K562 (cell line): ENCODE measurements around the gene HNF4A. TPM values are rescaled to one million over a fixed set of nuclear protein-coding genes. Genes with fewer than 3 reads are reported as not detected.
A peak's percentile ranks its signal among the peaks of the same experiment; 100 is the strongest.

ENCODE experiments used
- ATF1 ChIP-seq, 2 experiments: fragments of 450-650 bp in 1 of 2; IDR thresholded peaks; 2 replicates each; pipeline ENCODE4 v1.6.1; 2016; ENCODE audit warnings: missing compliant biosample characterization in 1 of 2, missing genetic modification characterization in 1 of 2
- ATF6 ChIP-seq: sonication (generic); formaldehyde crosslinking; IDR thresholded peaks from 2 replicates; pipeline ENCODE4 v1.4.0; 2020; ENCODE audit warnings: mild to moderate bottlenecking, missing genetic modification reagents
- EGR1 ChIP-seq: fragments of 450-650 bp; conservative IDR thresholded peaks from 2 replicates; pipeline ENCODE4 v1.6.1; 2017; ENCODE audit warnings: mild to moderate bottlenecking
- ERF ChIP-seq: fragments of 450-650 bp; formaldehyde crosslinking; IDR thresholded peaks from 2 replicates; pipeline ENCODE4 v1.4.0; 2020; ENCODE audit warnings: mild to moderate bottlenecking, mixed read lengths
- FOXJ2 ChIP-seq: fragments of 200-800 bp; sonication (Bioruptor generic); IDR thresholded peaks from 2 replicates; pipeline ENCODE4 v1.6.1; 2016; ENCODE audit warnings: missing genetic modification characterization, missing compliant biosample characterization
- JUN ChIP-seq, 2 experiments: sonication (generic) in 1 of 2; formaldehyde crosslinking in 1 of 2; IDR thresholded peaks; 2 replicates each; pipeline versions ENCODE4 v1.6.1 to v1.8.0; 2012 to 2022; ENCODE audit warnings: borderline replicate concordance in 2 of 2, mild to moderate bottlenecking in 2 of 2, improper control_type of control experiment in 1 of 2, low read depth in 1 of 2, low read length in 1 of 2, missing genetic modification reagents in 1 of 2
- MAZ ChIP-seq, 2 experiments: fragments of 450-650 bp in 1 of 2; sonication (generic) in 1 of 2; formaldehyde crosslinking; IDR thresholded peaks in 1 of 2; conservative IDR thresholded peaks in 1 of 2; 2 replicates each; pipeline versions ENCODE4 v1.4.0 to v1.5.0; 2020; ENCODE audit warnings: mild to moderate bottlenecking in 1 of 2, missing genetic modification reagents in 1 of 2
- MNT ChIP-seq, 2 experiments: fragments of 450-650 bp; conservative IDR thresholded peaks; 2 replicates each; pipeline ENCODE4 v1.6.1; 2017; ENCODE audit warnings: mild to moderate bottlenecking in 2 of 2, moderate library complexity in 2 of 2
- MYC ChIP-seq, 2 experiments: fragments of 250-450 bp in 1 of 2; sonication (Bioruptor Pico) in 1 of 2; IDR thresholded peaks; 2 replicates each; pipeline versions ENCODE4 v1.5.1 to v1.6.1; 2012 to 2021; ENCODE audit warnings: low read depth in 2 of 2, borderline replicate concordance in 1 of 2, improper control_type of control experiment in 1 of 2, low read length in 1 of 2, mild to moderate bottlenecking in 1 of 2, moderate library complexity in 1 of 2
- NFYB ChIP-seq: IDR thresholded peaks from 2 replicates; pipeline ENCODE4 v1.6.1; 2011; ENCODE audit warnings: mild to moderate bottlenecking, moderate library complexity; ENCODE audit not compliant: insufficient read length; ENCODE audit errors: extremely low read depth
- RFX1 ChIP-seq: fragments of 450-650 bp; IDR thresholded peaks from 2 replicates; pipeline ENCODE4 v1.6.1; 2016; ENCODE audit warnings: mild to moderate bottlenecking, moderate library complexity
- USF1 ChIP-seq: sonication (generic); formaldehyde crosslinking; IDR thresholded peaks from 2 replicates; pipeline ENCODE4 v1.9.0; 2022; ENCODE audit warnings: mild to moderate bottlenecking, missing genetic modification reagents
- ZHX1 ChIP-seq: fragments of 150-350 bp; conservative IDR thresholded peaks from 2 replicates; pipeline ENCODE4 v1.6.1; 2014; ENCODE audit warnings: low read length
- ZNF449 ChIP-seq: fragments of 250-450 bp; sonication (Bioruptor Pico); IDR thresholded peaks from 2 replicates; pipeline ENCODE4 v1.8.0; 2022; ENCODE audit warnings: moderate library complexity, mild to moderate bottlenecking, inconsistent platforms
- ZNF644 ChIP-seq: fragments of 200-800 bp; sonication (Bioruptor generic); IDR thresholded peaks from 2 replicates; pipeline ENCODE4 v1.6.1; 2016; ENCODE audit warnings: low read depth, missing genetic modification characterization, missing compliant biosample characterization
- polyA plus RNA-seq, 8 experiments: library from polyadenylated mRNA; depleted of rRNA in 4 of 8; stranded (reverse) in 5 of 8; unstranded in 3 of 8; fragments of >200 nt; fragmentation: Nextera tagmentation in 2 of 8; fragmentation: Illumina TruSeq in 1 of 8; extraction: Ambion mirVana in 2 of 8; extraction: Trizol in 1 of 8; gene quantifications; 2 replicates each; pipeline versions ENCODE4 v1.2.1 to v1.2.3, GENCODE V29; 2011 to 2014; ENCODE audit warnings: inconsistent platforms in 1 of 8, missing spikeins in 1 of 8
- total RNA-seq, 7 experiments: library from RNA; depleted of rRNA in 6 of 7; stranded (reverse); fragments of >200 nt in 6 of 7; fragmentation: Illumina TruSeq in 2 of 7; extraction: Trizol in 2 of 7; gene quantifications; 2 replicates each; pipeline versions ENCODE4 v1.2.1 to v1.2.3, GENCODE V29; 2011 to 2021; ENCODE audit warnings: low replicate concordance in 1 of 7

Gene HNF4A
- total and polyA plus RNA-seq, 9 of the 15 experiments (the other 6 are each of a cell fraction or from before 2014, with no cell fraction given): 0.03 to 0.27 (median 0.08) TPM; not detected in 5

GRCh38 chr20:44407402-44408184 lies 52.1 kb downstream of the HNF4A start (continued):
- 0 out of 2 replicates have a peak, but pooled peaks have one; percentile 26 for TF ChIP-seq USF1 (CRISPR knock-in tag)
- TF ChIP-seq ERF (CRISPR knock-in tag): no peak
- TF ChIP-seq JUN (IDR thresholded peaks at IDR 0.05; ENCODE audit: borderline replicate concordance, low read depth, low read length): 0 out of 2 replicates have a peak, but pooled peaks have one; percentile 10
- TF ChIP-seq JUN (CRISPR knock-in tag; IDR thresholded peaks at IDR 0.05; ENCODE audit: borderline replicate concordance): no peak
- TF ChIP-seq ZNF644 (tag): 0 out of 2 replicates have a peak, but pooled peaks have one; percentile 54
- no peak for TF ChIP-seq ZHX1
- TF ChIP-seq MYC (IDR thresholded peaks at IDR 0.05; ENCODE audit: low read depth, low read length): 0 out of 2 replicates have a peak, but pooled peaks have one; percentile 37
- no peak for TF ChIP-seq MYC (CRISPR knock-in tag; IDR thresholded peaks at IDR 0.05; ENCODE audit: borderline replicate concordance, low read depth)
- TF ChIP-seq ATF1 (CRISPR knock-in tag; IDR thresholded peaks at IDR 0.05): no peak
- TF ChIP-seq ATF1 (tag; IDR thresholded peaks at IDR 0.05): peak; percentile 68
- TF ChIP-seq NFYB: peak; percentile 37
- TF ChIP-seq MNT (conservative IDR thresholded peaks at IDR 0.05): 0 out of 4 replicates have a peak, but pooled peaks of 1 of the 2 experiments have one; percentile 29
- TF ChIP-seq RFX1: peak; percentile 57
- TF ChIP-seq MAZ (CRISPR knock-in tag; conservative IDR thresholded peaks at IDR 0.05 in 1 of 2, IDR thresholded peaks at IDR 0.05 in 1 of 2): 0 out of 4 replicates have a peak, but pooled peaks have one; percentile 28 to 37
- 0 out of 2 replicates have a peak, but pooled peaks have one; percentile 56 for TF ChIP-seq FOXJ2 (tag)
- TF ChIP-seq ATF6 (CRISPR knock-in tag): no peak
- TF ChIP-seq EGR1: 0 out of 2 replicates have a peak, but pooled peaks have one; percentile 33
- no peak for TF ChIP-seq ZNF449 (CRISPR knock-in tag)
